AG04450 (cell line): ENCODE results near the gene CSNK1D. TPM values are rescaled to one million over a fixed set of nuclear protein-coding genes. Genes with fewer than 3 reads are reported as not detected.

Source experiments
- CTCF ChIA-PET: fragments of 300-600, 350-600 bp; formaldehyde crosslinking; extraction: SDS; loops from one replicate; lab custom pipeline; 2022; ENCODE audit warnings: antibody characterized with exemption, inconsistent platforms; lab: Charles Lee
- POLR2A ChIA-PET: fragments of 350-600 bp; formaldehyde crosslinking; extraction: SDS; loops from one replicate; lab custom pipeline; 2021; ENCODE audit warnings: antibody characterized with exemption, inconsistent platforms; lab: Yijun Ruan, JAX
- DNase-seq: peaks from one replicate; pipeline ENCODE4 v3.0.0-alpha.2; 2011; ENCODE audit warnings: low read depth, low spot score
- H3K27ac ChIP-seq: one replicate; pipeline ENCODE4 v1.5.1; 2012; ENCODE audit warnings: low read depth, low read length, control low read depth
- H3K27me3 ChIP-seq: one replicate; pipeline ENCODE4 v1.6.0; 2012; ENCODE audit warnings: low read length; ENCODE audit not compliant: control insufficient read depth, insufficient read depth
- H3K4me3 ChIP-seq: 2 replicates; pipeline ENCODE4 v1.5.1; 2011; ENCODE audit warnings: mild to moderate bottlenecking, low read depth, low read length, control low read depth
- H3K9me3 ChIP-seq: 2 replicates; pipeline ENCODE4 v1.5.1; 2012; ENCODE audit warnings: low read length; ENCODE audit not compliant: control insufficient read depth, insufficient read depth
- polyA plus RNA-seq: library from polyadenylated mRNA; depleted of rRNA; stranded (reverse); fragments of >200 nt; gene quantifications from 2 replicates; pipeline ENCODE4 v1.2.3, GENCODE V29; 2011
- TF ChIP-seq, protein P1 (sequence below): IDR thresholded peaks from 2 replicates; pipeline ENCODE4 v1.5.1; 2011; ENCODE audit warnings: low read depth, low read length, control low read depth, inconsistent platforms

CSNK1D gene
- polyA plus RNA-seq, 1 experiment, result 74.4 TPM

DNA sequence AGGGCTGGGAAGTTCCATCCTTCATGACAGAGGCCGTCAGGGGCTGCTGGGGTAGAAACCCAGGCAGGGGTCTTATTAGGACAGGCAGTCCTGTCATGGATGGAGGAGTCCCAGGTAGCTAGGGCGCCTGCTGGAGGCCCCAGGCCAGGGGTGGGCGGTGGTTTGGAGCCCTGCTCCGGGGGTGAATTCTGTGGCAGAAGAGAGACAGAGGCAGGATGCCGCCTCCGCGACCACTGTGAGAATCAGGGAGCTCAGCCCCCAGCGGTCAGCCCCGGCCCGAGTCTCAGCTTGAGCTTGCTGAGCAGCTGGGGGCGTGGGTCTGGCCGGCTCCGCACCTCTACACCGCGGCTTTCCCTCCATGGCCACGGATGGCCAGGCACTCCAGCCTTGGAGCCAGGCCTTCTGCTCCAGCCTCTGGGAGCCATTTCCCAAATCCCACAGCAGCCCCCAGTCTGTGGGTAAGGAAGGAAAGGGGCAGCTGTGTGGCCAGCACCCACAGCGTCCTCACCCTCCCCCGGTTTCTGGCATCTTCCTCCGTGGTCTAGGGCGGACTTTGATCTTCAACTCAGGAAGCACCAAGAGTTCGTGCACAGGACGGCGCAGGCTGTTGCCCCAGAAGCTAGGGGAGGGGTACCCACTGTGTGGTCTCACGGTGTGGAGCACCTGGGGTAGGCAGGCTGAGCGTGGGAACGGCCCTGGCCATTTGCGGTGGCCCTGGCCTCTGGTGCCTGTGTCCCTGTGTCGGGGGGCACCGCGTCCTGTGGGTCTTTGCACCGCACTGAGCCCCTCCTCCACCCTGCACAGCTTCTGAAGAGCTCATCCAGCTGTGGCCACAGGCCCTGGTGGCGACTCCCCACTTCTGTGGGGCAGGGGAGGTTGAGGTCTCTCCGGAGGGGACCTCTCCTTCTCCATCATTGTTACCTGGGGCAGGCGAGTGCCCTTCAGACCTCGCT, 29.8 kb upstream of the CSNK1D start:
- Histone ChIP-seq H3K9me3 (no peaks in the 10 kb centered on the region; the same call in 1 of the 2 replicates), H3K4me3 (no peak overlapping the region), H3K27ac (no peak overlapping the region), H3K27me3 (peaks cover 4% of the 10 kb centered on the region)
- ChIA-PET CTCF (interaction anchor here (0.9 kb wide), 1 partner anchor 111 kb away, joined by 3 read pairs; no protein-coding TSS in a partner anchor), POLR2A (interaction anchor here (1.5 kb wide), 1 partner anchor 9 kb away, joined by 4 read pairs; no protein-coding TSS in a partner anchor)
- TF ChIP-seq, protein P1, sequence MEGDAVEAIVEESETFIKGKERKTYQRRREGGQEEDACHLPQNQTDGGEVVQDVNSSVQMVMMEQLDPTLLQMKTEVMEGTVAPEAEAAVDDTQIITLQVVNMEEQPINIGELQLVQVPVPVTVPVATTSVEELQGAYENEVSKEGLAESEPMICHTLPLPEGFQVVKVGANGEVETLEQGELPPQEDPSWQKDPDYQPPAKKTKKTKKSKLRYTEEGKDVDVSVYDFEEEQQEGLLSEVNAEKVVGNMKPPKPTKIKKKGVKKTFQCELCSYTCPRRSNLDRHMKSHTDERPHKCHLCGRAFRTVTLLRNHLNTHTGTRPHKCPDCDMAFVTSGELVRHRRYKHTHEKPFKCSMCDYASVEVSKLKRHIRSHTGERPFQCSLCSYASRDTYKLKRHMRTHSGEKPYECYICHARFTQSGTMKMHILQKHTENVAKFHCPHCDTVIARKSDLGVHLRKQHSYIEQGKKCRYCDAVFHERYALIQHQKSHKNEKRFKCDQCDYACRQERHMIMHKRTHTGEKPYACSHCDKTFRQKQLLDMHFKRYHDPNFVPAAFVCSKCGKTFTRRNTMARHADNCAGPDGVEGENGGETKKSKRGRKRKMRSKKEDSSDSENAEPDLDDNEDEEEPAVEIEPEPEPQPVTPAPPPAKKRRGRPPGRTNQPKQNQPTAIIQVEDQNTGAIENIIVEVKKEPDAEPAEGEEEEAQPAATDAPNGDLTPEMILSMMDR, result no peak
- no peak for DNase-seq

DNA sequence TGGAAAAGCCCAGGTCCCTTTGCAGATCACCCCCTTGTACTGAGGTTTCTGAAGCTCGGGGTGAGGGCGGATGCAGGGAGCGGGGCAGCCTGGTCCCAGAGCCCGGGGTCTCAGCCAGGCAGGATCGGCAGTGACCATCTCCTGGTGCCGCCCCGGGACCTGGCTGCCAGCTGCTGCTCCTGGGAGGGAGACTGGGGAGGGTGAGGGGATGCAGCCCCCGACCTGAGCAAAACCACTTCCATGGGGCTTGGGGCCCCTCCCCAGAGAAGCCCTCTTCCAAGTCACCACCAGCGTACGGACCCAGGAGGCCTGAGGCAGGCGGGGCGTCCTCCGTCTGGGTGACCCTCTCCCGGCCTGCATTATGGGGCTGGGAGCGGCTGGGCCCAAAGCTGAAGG, 29.1 kb upstream of the CSNK1D start:
- Histone ChIP-seq H3K4me3 (no peak overlapping the region), H3K9me3 (no peaks in the 10 kb centered on the region; the same call in 1 of the 2 replicates), H3K27me3 (peaks cover 2% of the 10 kb centered on the region), H3K27ac (no peak overlapping the region)
- ChIA-PET POLR2A (interaction anchor here (1.5 kb wide), 1 partner anchor 9 kb away, joined by 4 read pairs; no protein-coding TSS in a partner anchor), CTCF (interaction anchor here (0.9 kb wide), 1 partner anchor 111 kb away, joined by 3 read pairs; no protein-coding TSS in a partner anchor)
- TF ChIP-seq, protein P1, result no peak
- DNase-seq, result no peak

DNA sequence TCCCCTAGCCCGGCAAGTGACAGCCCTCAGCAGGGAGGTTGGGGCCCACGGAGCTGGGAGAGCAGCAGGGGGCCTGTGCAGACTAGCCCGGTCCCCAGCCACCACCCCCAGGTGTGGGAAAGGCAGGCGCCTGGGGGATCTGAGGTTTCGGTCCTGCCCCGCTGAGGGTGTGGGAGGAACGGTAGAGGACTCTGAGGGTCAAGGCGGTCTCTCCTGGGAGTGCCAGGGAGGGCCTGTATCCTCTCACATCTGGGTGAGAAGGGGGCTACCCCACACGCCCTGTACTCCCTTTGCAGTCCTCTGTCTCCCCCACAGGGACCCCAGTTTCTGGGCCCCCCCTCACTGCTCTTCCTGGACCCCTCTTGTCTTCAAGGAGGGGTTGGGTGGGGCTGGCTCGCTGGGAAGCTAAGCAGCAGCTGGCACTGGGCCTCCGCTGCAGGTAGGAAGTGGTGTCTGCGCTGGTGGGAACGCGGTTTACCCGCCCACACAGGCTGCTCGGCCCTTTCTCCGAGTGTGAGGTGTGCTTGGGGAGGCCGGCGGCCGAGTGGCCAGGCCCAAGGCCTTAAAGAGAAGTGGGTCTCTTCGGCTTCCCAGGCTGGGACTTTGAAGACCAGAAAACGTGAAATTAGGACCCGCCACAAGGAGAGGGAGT, 28.5 kb upstream of the CSNK1D start:
- no peaks in the 10 kb centered on the region; the same call in 1 of the 2 replicates for H3K9me3 ChIP-seq
- TF ChIP-seq, protein P1, result no peak
- CTCF ChIA-PET, result interaction anchor here (0.9 kb wide), 1 partner anchor 112 kb away, joined by 3 read pairs; no protein-coding TSS in a partner anchor
- H3K27ac ChIP-seq, result no peak overlapping the region
- no peak overlapping the region for H3K4me3 ChIP-seq
- DNase-seq, result no peak
- H3K27me3 ChIP-seq, result peaks cover 2% of the 10 kb centered on the region
- POLR2A ChIA-PET, result no interaction called here

DNA sequence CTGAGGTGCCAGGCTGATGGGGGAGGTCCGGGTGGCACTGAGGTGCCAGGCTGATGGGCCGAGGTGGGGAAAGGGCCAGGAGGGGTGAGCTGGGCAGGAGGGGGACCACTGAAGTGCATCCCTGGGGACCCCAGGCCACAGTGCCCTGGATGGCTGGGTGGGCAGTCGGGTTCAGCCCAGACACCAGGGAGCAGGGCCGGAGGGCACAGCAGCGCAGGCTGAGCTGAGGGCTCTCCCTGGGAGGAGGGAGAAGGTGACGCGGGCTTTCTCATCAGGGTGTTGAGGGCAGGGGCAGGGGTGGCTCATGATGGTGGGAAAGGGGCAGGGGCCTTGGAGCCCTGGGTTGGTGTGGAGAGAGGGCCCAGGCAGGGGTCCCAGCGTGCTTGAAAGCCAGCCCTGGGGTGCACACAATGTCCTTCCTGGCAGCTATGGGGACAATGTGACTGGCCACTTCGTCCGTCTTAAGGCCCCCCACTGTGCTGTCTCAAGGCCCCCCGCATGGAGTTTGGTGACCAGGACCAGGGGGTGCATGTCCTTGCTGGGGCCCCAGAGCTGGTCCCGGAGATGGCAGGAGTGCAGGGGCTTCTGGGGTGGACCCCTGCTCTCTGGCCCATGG, 27.9 kb upstream of the CSNK1D start:
- DNase-seq, result no peak
- CTCF ChIA-PET, result interaction anchor here (1.3 kb wide), 1 partner anchor 123 kb away, joined by 3 read pairs; no protein-coding TSS in a partner anchor
- TF ChIP-seq, protein P1, result no peak
- Histone ChIP-seq H3K27me3 (peaks cover 2% of the 10 kb centered on the region), H3K27ac (no peak overlapping the region), H3K9me3 (no peaks in the 10 kb centered on the region; the same call in 1 of the 2 replicates), H3K4me3 (no peak overlapping the region)
- POLR2A ChIA-PET, result interaction anchor here (1.1 to 1.4 kb wide), 2 partner anchors 28 to 98 kb away, joined by 3 read pairs; partner anchors contain the start of gene CSNK1D
